Measurements from ENCODE around the gene OSCP1. TPM values are rescaled to one million over a fixed set of nuclear protein-coding genes. Genes with fewer than 3 reads are reported as not detected.

OSCP1 gene
- total and polyA plus RNA-seq, 2 experiments from 2014 or later = 6.9 to 10.2 TPM

DNA sequence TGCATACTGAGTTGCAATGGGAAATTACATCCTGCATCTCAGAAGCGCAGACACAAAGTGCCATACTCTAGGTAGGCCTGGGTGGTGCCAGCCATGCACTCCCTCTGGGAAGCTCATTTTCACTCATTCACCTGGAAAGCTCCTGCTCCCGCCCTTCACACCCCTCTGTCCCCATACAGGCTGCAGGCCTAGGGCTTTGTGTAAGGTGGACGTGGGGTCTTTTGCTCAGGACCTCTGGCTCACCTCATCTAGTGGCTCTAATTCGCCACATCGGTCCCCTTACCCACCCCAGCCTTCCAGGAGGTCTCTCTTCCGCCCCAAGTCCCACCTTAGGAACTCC lies 13.2 kb upstream of the OSCP1 start:
- WGBS, 2 experiments (ENCODE audit: low coverage in 1 of 2, low lambda C conversion rate in 2 of 2, missing lambda C conversion rate in 2 of 2) = 1 to 2% methylated on average over 6 of the region's 6 CpGs
- H3K27ac ChIP-seq = no peak overlapping the region

DNA sequence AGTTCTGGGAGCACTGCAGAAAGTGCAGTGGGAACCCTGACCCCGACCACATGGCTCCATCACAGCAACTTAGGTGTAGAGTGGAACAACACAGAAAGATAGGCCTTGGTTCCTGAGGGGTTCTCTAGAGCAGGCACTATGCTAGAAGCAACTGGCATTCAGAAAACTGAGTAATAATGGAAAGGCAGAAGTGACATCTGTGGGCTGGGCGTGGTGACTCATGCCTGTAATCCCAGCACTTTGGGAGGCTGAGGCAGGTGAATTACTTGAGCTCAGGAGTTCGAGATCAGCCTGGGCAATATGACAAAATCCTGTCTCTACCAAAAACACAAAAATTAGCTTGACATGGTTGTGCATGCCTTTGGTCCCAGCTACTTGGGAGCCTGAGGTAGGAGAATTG lies 8.7 kb upstream of the OSCP1 start:
- no peak overlapping the region for H3K4me2 ChIP-seq (ENCODE audit: unreplicated experiment)
- no peaks in the 10 kb centered on the region for H3K9me3 ChIP-seq (ENCODE audit: low read depth)
- H3K36me3 ChIP-seq (ENCODE audit: low read depth) = peaks cover 22% of the 10 kb centered on the region
- no peak overlapping the region for H2AFZ ChIP-seq
- H4K20me1 ChIP-seq (ENCODE audit: insufficient read depth) = no peaks in the 10 kb centered on the region
- 88 to 95% methylated on average over 3 of the region's 3 CpGs for WGBS, 2 experiments (ENCODE audit: low coverage in 1 of 2, low lambda C conversion rate in 2 of 2, missing lambda C conversion rate in 2 of 2)
- no peak for TF ChIP-seq EZH2phosphoT487 (IDR thresholded peaks at IDR 0.05; ENCODE audit: insufficient read depth, low read depth)
- no peak for TF ChIP-seq EZH2 (IDR thresholded peaks at IDR 0.05; ENCODE audit: insufficient read depth, poor library complexity, severe bottlenecking)
- H3K4me3 ChIP-seq = no peak overlapping the region
- DNase-seq = peak; percentile 23
- H3K9ac ChIP-seq = no peak overlapping the region
- H3K27me3 ChIP-seq (replicated peaks; ENCODE audit: insufficient read depth) = no peaks in the 10 kb centered on the region
- H3K27ac ChIP-seq = no peak overlapping the region
- H3K4me1 ChIP-seq (ENCODE audit: insufficient read depth) = no peaks in the 10 kb centered on the region
- peaks cover 12% of the 10 kb centered on the region for H3K79me2 ChIP-seq (ENCODE audit: insufficient read depth)
- H3K9me2 ChIP-seq (ENCODE audit: insufficient read depth) = no peaks in the 10 kb centered on the region
- in situ Hi-C loops (cut with MboI) = no loop called here
- no peaks in the 10 kb centered on the region for H3F3A ChIP-seq (ENCODE audit: insufficient read depth)

More for the DNA sequence above, 13.2 kb upstream of the OSCP1 start:
- no peaks in the 10 kb centered on the region for H3K9me2 ChIP-seq (ENCODE audit: insufficient read depth)
- no peaks in the 10 kb centered on the region for H3K36me3 ChIP-seq (ENCODE audit: low read depth)
- H3K9me3 ChIP-seq (ENCODE audit: low read depth) = no peaks in the 10 kb centered on the region
- TF ChIP-seq EZH2 (IDR thresholded peaks at IDR 0.05; ENCODE audit: insufficient read depth, poor library complexity, severe bottlenecking) (no peak), EZH2phosphoT487 (IDR thresholded peaks at IDR 0.05; ENCODE audit: insufficient read depth, low read depth) (no peak)
- no peaks in the 10 kb centered on the region for H3K27me3 ChIP-seq (replicated peaks; ENCODE audit: insufficient read depth)
- H3K4me1 ChIP-seq (ENCODE audit: insufficient read depth) = peaks cover 9% of the 10 kb centered on the region
- no peak for DNase-seq
- no peaks in the 10 kb centered on the region for H4K20me1 ChIP-seq (ENCODE audit: insufficient read depth)
- H3F3A ChIP-seq (ENCODE audit: insufficient read depth) = no peaks in the 10 kb centered on the region
- H3K79me2 ChIP-seq (ENCODE audit: insufficient read depth) = peaks cover 14% of the 10 kb centered on the region
- H3K4me3 ChIP-seq = peak overlapping the region; percentile 100
- peak overlapping the region; percentile 65 for H3K4me2 ChIP-seq (ENCODE audit: unreplicated experiment)
- peak overlapping the region; percentile 91 for H3K9ac ChIP-seq
- in situ Hi-C loops (cut with MboI) = no loop called here
- peak overlapping the region; percentile 97 for H2AFZ ChIP-seq

DNA sequence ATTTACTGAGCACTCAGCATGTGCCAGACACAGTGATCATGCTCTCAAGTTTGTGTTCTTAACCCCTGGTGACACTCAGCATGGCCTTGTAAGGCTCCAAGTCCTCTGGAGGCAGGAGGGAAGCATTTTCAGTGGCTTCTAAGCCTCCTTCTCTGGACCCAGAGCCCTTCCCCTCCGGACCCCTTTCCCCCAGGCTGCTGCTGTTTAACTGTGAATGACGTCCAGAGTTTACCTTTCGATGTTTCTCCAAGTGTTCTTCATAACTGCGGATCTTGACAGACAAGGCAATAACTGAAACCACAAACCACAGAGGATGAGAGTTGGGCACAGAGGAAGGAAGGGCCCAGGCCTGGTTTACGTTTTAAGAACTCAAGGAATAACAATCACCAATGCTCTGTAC lies 7.4 kb upstream of the OSCP1 start:
- Histone ChIP-seq H3F3A (ENCODE audit: insufficient read depth) (no peaks in the 10 kb centered on the region), H3K27ac (no peak overlapping the region), H3K27me3 (replicated peaks; ENCODE audit: insufficient read depth) (no peaks in the 10 kb centered on the region), H3K36me3 (ENCODE audit: low read depth) (peaks cover 22% of the 10 kb centered on the region), H3K79me2 (ENCODE audit: insufficient read depth) (no peaks in the 10 kb centered on the region), H3K9ac (no peak overlapping the region), H4K20me1 (ENCODE audit: insufficient read depth) (no peaks in the 10 kb centered on the region), H3K4me3 (no peak overlapping the region), H2AFZ (no peak overlapping the region), H3K9me3 (ENCODE audit: low read depth) (no peaks in the 10 kb centered on the region), H3K4me2 (ENCODE audit: unreplicated experiment) (no peak overlapping the region), H3K4me1 (ENCODE audit: insufficient read depth) (no peaks in the 10 kb centered on the region), H3K9me2 (ENCODE audit: insufficient read depth) (no peaks in the 10 kb centered on the region)
- 93 to 95% methylated on average over 5 of the region's 5 CpGs for WGBS, 2 experiments (ENCODE audit: low coverage in 1 of 2, low lambda C conversion rate in 2 of 2, missing lambda C conversion rate in 2 of 2)
- in situ Hi-C loops (cut with MboI) = no loop called here
- no peak for DNase-seq
- TF ChIP-seq EZH2 (IDR thresholded peaks at IDR 0.05; ENCODE audit: insufficient read depth, poor library complexity, severe bottlenecking) (no peak), EZH2phosphoT487 (IDR thresholded peaks at IDR 0.05; ENCODE audit: insufficient read depth, low read depth) (no peak)

DNA sequence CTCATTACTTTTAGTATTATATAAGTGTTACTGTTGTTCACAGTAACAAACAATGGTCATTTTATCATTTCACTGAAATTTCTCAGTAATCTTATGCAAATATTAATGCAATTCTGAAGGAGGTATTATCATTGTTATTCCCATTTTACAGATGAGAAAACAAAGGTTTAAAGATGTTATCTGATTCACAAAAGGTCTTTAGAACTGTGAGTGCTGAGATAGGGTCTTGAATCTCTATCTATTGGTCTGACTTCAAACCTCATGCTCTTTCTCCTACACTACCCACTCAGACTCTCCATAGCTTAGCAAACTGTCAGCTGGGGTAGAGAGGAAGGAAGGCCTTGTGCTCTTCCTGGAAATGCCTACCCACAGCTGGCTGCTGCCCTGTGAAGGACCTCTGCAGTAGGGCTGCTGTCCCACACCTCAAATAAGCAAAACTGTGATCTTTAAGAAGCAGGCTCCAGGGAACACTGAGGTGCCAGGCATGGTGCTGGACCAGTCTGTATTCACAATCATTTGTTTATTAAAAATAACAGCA lies 6.2 kb upstream of the OSCP1 start:
- Histone ChIP-seq H3K4me2 (ENCODE audit: unreplicated experiment) (no peak overlapping the region), H3K27me3 (replicated peaks; ENCODE audit: insufficient read depth) (no peaks in the 10 kb centered on the region), H3F3A (ENCODE audit: insufficient read depth) (0 out of 2 replicates have a peak, but pooled peaks cover 3% of the 10 kb centered on the region), H3K9me2 (ENCODE audit: insufficient read depth) (no peaks in the 10 kb centered on the region), H2AFZ (no peak overlapping the region), H3K9ac (no peak overlapping the region), H3K4me1 (ENCODE audit: insufficient read depth) (no peaks in the 10 kb centered on the region), H4K20me1 (ENCODE audit: insufficient read depth) (no peaks in the 10 kb centered on the region), H3K4me3 (no peak overlapping the region), H3K79me2 (ENCODE audit: insufficient read depth) (no peaks in the 10 kb centered on the region), H3K9me3 (ENCODE audit: low read depth) (no peaks in the 10 kb centered on the region), H3K27ac (no peak overlapping the region), H3K36me3 (ENCODE audit: low read depth) (peaks cover 22% of the 10 kb centered on the region)
- TF ChIP-seq EZH2 (IDR thresholded peaks at IDR 0.05; ENCODE audit: insufficient read depth, poor library complexity, severe bottlenecking) = no peak
- TF ChIP-seq EZH2phosphoT487 (IDR thresholded peaks at IDR 0.05; ENCODE audit: insufficient read depth, low read depth) = no peak
- no peak for DNase-seq
- in situ Hi-C loops (cut with MboI) = no loop called here

DNA sequence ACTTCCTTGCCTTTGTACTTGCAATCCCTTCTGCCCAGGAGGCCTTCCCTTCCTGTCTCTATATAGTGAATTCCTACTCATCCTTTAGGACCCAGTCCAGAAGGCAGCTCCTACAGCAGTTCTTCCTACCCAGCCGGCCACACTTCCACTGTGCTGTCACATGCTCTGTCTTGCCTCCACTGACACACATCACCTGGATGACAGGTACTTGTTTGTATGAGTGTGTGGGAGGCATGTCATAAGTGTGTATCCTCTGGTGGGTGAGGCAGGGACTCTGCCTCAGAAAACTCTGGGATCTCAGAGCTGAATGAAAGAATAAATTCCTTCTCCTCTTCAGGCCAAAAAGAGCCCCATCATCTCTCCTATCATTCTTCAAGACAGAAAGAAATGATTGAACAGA lies 5.1 kb upstream of the OSCP1 start:
- H3K4me3 ChIP-seq = no peak overlapping the region
- no peak overlapping the region for H3K4me2 ChIP-seq (ENCODE audit: unreplicated experiment)
- WGBS, 2 experiments (ENCODE audit: low coverage in 1 of 2, low lambda C conversion rate in 2 of 2, missing lambda C conversion rate in 2 of 2) = 45 to 60% methylated on average over 1 of the region's 1 CpG
- no peaks in the 10 kb centered on the region for H3K27me3 ChIP-seq (replicated peaks; ENCODE audit: insufficient read depth)
- H3K4me1 ChIP-seq (ENCODE audit: insufficient read depth) = no peaks in the 10 kb centered on the region
- no peak overlapping the region for H3K27ac ChIP-seq
- H3K9me3 ChIP-seq (ENCODE audit: low read depth) = no peaks in the 10 kb centered on the region
- H4K20me1 ChIP-seq (ENCODE audit: insufficient read depth) = no peaks in the 10 kb centered on the region
- no peak for TF ChIP-seq EZH2 (IDR thresholded peaks at IDR 0.05; ENCODE audit: insufficient read depth, poor library complexity, severe bottlenecking)
- TF ChIP-seq EZH2phosphoT487 (IDR thresholded peaks at IDR 0.05; ENCODE audit: insufficient read depth, low read depth) = no peak
- H3K36me3 ChIP-seq (ENCODE audit: low read depth) = peaks cover 22% of the 10 kb centered on the region
- no peak overlapping the region for H2AFZ ChIP-seq
- H3K9me2 ChIP-seq (ENCODE audit: insufficient read depth) = no peaks in the 10 kb centered on the region
- H3F3A ChIP-seq (ENCODE audit: insufficient read depth) = 0 out of 2 replicates have a peak, but pooled peaks cover 8% of the 10 kb centered on the region
- no peaks in the 10 kb centered on the region for H3K79me2 ChIP-seq (ENCODE audit: insufficient read depth)
- DNase-seq = no peak
- H3K9ac ChIP-seq = no peak overlapping the region
- in situ Hi-C loops (cut with MboI) = no loop called here
